GM20431 (cell line): ENCODE measurements around the gene DISP2.

Experiments
- in situ Hi-C: fragments of 300-500 bp; cut with MseI, MboI; formaldehyde crosslinking; loops from one replicate; pipeline ENCODE4 v1.15.0; 2020; ENCODE audit warnings: low sequenced_read_pairs; ENCODE audit not compliant: unreplicated experiment

Gene DISP2

GRCh38 chr15:40413036-40413435, 55.0 kb downstream of the DISP2 start:
- in situ Hi-C loops: no loop called here

- in situ Hi-C loops: no loop called here
These were observed 56.8 kb downstream of the DISP2 start for GRCh38 chr15:40414816-40415215.

- in situ Hi-C loops: no loop called here
These were observed 57.2 kb downstream of the DISP2 start for GRCh38 chr15:40415226-40415625.

- in situ Hi-C loops: no loop called here
These were observed 58.0 kb downstream of the DISP2 start for GRCh38 chr15:40416056-40416455.

- in situ Hi-C loops: no loop called here
These were observed 60.1 kb downstream of the DISP2 start for GRCh38 chr15:40418126-40418525.

GRCh38 chr15:40420071-40420713, 62.2 kb downstream of the DISP2 start:
- in situ Hi-C loops: loop anchor here (10.0 kb wide), 1 partner anchor 75 kb away; the partner anchor contains the start of gene CCDC9B

- in situ Hi-C loops: loop anchor here (10.0 kb wide), 1 partner anchor 76 kb away; the partner anchor contains the start of gene CCDC9B
These were observed 62.8 kb downstream of the DISP2 start for GRCh38 chr15:40420793-40421192.

- in situ Hi-C loops: loop anchor here (10.0 kb wide), 1 partner anchor 77 kb away; the partner anchor contains the start of gene CCDC9B
These were observed 63.5 kb downstream of the DISP2 start for GRCh38 chr15:40421246-40422157.

GRCh38 chr15:40424483-40425115, 66.6 kb downstream of the DISP2 start:
- in situ Hi-C loops: loop anchor here (10.0 kb wide), 1 partner anchor 80 kb away; the partner anchor contains the start of gene CCDC9B

- in situ Hi-C loops: loop anchor here (10.0 kb wide), 1 partner anchor 81 kb away; the partner anchor contains the start of gene CCDC9B
These were observed 67.7 kb downstream of the DISP2 start for GRCh38 chr15:40425681-40426080.

GRCh38 chr15:40427188-40427587, 69.2 kb downstream of the DISP2 start:
- in situ Hi-C loops: loop anchor here (10.0 kb wide), 1 partner anchor 82 kb away; the partner anchor contains the start of gene CCDC9B

GRCh38 chr15:40428185-40428584, 70.2 kb downstream of the DISP2 start:
- in situ Hi-C loops: loop anchor here (10.0 kb wide), 1 partner anchor 83 kb away; the partner anchor contains the start of gene CCDC9B
